BE2C (cell line): Measurements from ENCODE around the gene COL3A1.

Experiments used
- DNase-seq: peaks from one replicate; pipeline ENCODE4 v3.0.0-alpha.2; 2020
- H3K27me3 ChIP-seq: fragments of 250-450 bp; sonication (Bioruptor Pico); 2 replicates; pipeline ENCODE4 v1.5.1; 2020; ENCODE audit warnings: mild to moderate bottlenecking
- H3K36me3 ChIP-seq: fragments of 250-450 bp; sonication (Bioruptor Pico); 2 replicates; pipeline ENCODE4 v1.5.1; 2020; ENCODE audit warnings: mild to moderate bottlenecking
- H3K4me1 ChIP-seq: fragments of 250-450 bp; sonication (Bioruptor Pico); 2 replicates; pipeline ENCODE4 v1.5.1; 2020
- H3K4me3 ChIP-seq: 2 replicates; pipeline ENCODE4 v1.5.1; 2011; ENCODE audit warnings: low read depth, low read length
- H3K9me3 ChIP-seq: fragments of 250-450 bp; sonication (Bioruptor Pico); 2 replicates; pipeline ENCODE4 v1.5.1; 2020
- CTCF ChIP-seq: IDR thresholded peaks from 2 replicates; pipeline ENCODE4 v1.5.1; 2012; ENCODE audit warnings: mild to moderate bottlenecking, low read depth, low read length

COL3A1 gene

DNA sequence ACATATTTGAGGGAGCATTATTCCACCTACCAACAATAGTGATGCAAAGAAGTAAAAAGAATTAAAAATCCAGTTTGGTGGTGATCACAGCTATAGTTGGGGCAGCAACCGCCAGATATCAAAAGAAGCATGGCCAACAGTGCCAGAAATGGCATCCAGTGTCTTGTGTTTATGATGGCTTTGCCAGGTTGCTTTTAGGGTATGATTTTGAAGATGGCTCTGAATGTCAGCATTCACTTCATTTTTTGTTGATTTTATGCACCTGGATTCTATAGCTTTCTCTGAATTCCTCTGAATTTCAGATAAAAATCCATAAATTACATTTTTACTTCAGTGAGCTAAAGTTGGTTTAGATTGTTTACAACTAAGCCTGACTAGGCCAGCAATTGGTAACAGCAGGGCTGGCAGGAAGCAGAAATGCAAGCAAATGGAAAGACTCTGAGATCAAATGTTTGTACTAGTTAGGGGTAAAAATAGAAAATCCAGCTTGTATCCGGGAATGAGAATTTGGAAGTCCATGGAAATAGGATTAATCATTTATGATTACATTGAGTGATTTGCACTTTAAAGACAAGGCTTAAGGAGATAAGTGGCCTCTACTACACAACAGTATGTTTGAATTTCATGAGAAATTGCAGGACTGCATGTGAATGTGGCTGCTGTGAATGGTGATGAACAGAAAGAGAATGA lies 40.4 kb downstream of the COL3A1 start:
- Histone ChIP-seq H3K4me1 (no peaks in the 10 kb centered on the region), H3K4me3 (no peak overlapping the region), H3K9me3 (no peaks in the 10 kb centered on the region), H3K27me3 (no peaks in the 10 kb centered on the region), H3K36me3 (no peaks in the 10 kb centered on the region)
- no peak for TF ChIP-seq CTCF
- DNase-seq, result no peak

DNA sequence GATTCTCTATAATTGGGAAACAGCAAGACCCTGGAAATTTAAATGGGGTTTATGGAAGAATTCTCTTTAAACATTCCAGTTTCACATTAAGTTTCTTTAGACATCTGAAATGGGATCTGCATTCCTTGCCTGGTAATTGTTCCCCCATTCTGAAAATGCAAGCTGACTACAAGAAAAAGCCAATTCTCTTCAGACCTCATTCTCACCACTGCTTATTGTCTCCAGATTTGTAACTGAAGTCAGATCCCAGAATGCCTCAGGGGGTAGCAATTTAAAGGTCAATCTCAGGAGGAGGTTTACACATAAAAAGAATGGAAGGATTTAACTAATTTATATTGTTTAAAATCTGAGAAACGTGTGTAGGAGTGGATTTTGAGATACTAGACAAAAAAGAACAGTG lies 41.2 kb downstream of the COL3A1 start:
- Histone ChIP-seq H3K4me3 (no peak overlapping the region), H3K27me3 (no peaks in the 10 kb centered on the region), H3K36me3 (no peaks in the 10 kb centered on the region), H3K4me1 (no peaks in the 10 kb centered on the region), H3K9me3 (no peaks in the 10 kb centered on the region)
- DNase-seq, result no peak
- no peak for TF ChIP-seq CTCF

- H3K36me3 ChIP-seq, result no peaks in the 10 kb centered on the region
- H3K4me3 ChIP-seq, result no peak overlapping the region
- TF ChIP-seq CTCF, result no peak
- no peak for DNase-seq
- no peaks in the 10 kb centered on the region for H3K9me3 ChIP-seq
- H3K27me3 ChIP-seq, result no peaks in the 10 kb centered on the region
- H3K4me1 ChIP-seq, result no peaks in the 10 kb centered on the region
Measured at GRCh38 chr2:189016311-189016861, 42.2 kb downstream of the COL3A1 start.

DNA sequence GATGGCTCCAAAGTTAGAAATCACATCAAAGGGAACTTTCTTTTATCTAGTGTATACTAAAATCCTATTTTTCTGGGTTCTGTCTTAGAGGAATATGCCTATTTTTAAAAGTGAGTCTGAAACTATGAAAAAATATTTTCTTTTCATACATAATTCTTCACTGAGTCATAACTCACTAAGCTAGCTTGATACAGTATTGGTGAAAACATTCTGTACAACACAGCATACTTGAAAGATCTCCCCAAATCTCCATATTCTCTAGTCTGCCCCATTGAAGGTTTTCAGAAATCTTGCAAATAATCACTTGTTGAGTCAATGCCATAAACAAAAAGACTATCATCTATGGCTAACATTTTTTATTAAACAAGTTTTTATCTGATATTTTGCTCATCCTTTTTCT lies 44.5 kb downstream of the COL3A1 start:
- Histone ChIP-seq H3K36me3 (no peaks in the 10 kb centered on the region), H3K9me3 (no peaks in the 10 kb centered on the region), H3K4me3 (no peak overlapping the region), H3K4me1 (no peaks in the 10 kb centered on the region), H3K27me3 (no peaks in the 10 kb centered on the region)
- DNase-seq, result no peak
- no peak for TF ChIP-seq CTCF

GRCh38 chr2:189020179-189020578 lies 46.0 kb downstream of the COL3A1 start:
- no peaks in the 10 kb centered on the region for H3K9me3 ChIP-seq
- DNase-seq, result no peak
- no peak for TF ChIP-seq CTCF

DNA sequence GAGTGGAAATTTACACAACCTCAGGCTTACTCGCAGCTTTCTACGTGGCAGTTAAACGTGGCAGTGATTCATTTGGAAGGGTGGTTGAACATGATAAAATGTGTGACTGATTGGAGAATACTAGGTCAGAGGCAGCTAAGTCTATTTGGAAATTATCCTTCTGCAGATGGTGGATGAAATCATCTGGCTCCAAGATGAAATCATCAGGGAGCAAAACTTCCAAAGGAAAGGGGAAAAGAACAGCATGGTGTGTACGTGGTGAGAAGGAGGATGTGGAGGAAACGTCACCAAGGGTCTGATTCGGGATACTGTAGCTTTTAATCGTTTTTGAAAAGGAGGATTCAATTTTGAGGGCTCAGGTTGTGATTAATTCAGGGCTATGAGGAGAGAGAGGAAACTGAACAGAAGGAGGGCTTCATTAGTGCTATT lies 47.9 kb downstream of the COL3A1 start:
- Histone ChIP-seq H3K36me3 (no peaks in the 10 kb centered on the region), H3K9me3 (no peaks in the 10 kb centered on the region), H3K4me1 (no peaks in the 10 kb centered on the region), H3K4me3 (no peak overlapping the region), H3K27me3 (no peaks in the 10 kb centered on the region)
- no peak for TF ChIP-seq CTCF
- DNase-seq, result no peak

More at GRCh38 chr2:189020179-189020578, 46.0 kb downstream of the COL3A1 start:
- H3K4me3 ChIP-seq, result no peak overlapping the region
- no peaks in the 10 kb centered on the region for H3K4me1 ChIP-seq
- no peaks in the 10 kb centered on the region for H3K27me3 ChIP-seq
- no peaks in the 10 kb centered on the region for H3K36me3 ChIP-seq
